RWPE1 (cell line): Measurements from ENCODE around the gene MSANTD1.

Experiments
- CTCF ChIA-PET: fragments of 350-600 bp; sonication (Branson Sonifier 250); formaldehyde crosslinking; extraction: SDS; loops from one replicate; lab custom pipeline; 2021; lab: Yijun Ruan, JAX
- POLR2A ChIA-PET: fragments of 400-600 bp; formaldehyde crosslinking; extraction: SDS; loops from one replicate; lab custom pipeline; 2020; ENCODE audit warnings: antibody characterized with exemption; ENCODE audit not compliant: low non-redundant PET; lab: Yijun Ruan, JAX
- DNase-seq: peaks from one replicate; pipeline ENCODE4 v3.0.0; 2012; ENCODE audit warnings: low spot score
- H3K27ac ChIP-seq: fragments of 450-650 bp; 2 replicates; pipeline ENCODE4 v1.5.1; 2017
- TF ChIP-seq, protein P1 (sequence below): fragments of 450-650 bp; conservative IDR thresholded peaks from 2 replicates; pipeline ENCODE4 v1.5.1; 2017; ENCODE audit warnings: low read depth, mild to moderate bottlenecking

The MSANTD1 gene

DNA sequence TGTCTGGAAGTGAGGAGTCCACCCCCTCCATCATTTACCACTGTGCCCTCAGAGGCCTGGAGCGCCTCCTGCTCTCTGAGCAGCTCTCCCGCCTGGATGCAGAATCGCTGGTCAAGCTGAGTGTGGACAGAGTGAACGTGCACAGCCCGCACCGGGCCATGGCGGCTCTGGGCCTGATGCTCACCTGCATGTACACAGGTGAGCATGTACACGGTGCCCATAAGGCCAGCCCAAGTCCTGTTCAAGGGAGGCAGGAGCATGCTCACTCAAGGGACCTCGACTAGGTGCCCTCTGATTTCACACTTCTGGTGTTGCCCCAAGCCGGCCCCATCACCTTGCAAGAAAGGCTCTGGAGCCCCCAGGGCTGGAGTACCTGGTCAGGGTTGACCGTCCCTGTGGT lies 13.4 kb upstream of the MSANTD1 start:
- ChIA-PET POLR2A (no interaction called here), CTCF (interaction anchor here (0.7 kb wide), 1 partner anchor 483 kb away, joined by 3 read pairs; no protein-coding TSS in a partner anchor)
- DNase-seq: no peak
- no peak overlapping the region for H3K27ac ChIP-seq
- TF ChIP-seq, protein P1, sequence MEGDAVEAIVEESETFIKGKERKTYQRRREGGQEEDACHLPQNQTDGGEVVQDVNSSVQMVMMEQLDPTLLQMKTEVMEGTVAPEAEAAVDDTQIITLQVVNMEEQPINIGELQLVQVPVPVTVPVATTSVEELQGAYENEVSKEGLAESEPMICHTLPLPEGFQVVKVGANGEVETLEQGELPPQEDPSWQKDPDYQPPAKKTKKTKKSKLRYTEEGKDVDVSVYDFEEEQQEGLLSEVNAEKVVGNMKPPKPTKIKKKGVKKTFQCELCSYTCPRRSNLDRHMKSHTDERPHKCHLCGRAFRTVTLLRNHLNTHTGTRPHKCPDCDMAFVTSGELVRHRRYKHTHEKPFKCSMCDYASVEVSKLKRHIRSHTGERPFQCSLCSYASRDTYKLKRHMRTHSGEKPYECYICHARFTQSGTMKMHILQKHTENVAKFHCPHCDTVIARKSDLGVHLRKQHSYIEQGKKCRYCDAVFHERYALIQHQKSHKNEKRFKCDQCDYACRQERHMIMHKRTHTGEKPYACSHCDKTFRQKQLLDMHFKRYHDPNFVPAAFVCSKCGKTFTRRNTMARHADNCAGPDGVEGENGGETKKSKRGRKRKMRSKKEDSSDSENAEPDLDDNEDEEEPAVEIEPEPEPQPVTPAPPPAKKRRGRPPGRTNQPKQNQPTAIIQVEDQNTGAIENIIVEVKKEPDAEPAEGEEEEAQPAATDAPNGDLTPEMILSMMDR: no peak

DNA sequence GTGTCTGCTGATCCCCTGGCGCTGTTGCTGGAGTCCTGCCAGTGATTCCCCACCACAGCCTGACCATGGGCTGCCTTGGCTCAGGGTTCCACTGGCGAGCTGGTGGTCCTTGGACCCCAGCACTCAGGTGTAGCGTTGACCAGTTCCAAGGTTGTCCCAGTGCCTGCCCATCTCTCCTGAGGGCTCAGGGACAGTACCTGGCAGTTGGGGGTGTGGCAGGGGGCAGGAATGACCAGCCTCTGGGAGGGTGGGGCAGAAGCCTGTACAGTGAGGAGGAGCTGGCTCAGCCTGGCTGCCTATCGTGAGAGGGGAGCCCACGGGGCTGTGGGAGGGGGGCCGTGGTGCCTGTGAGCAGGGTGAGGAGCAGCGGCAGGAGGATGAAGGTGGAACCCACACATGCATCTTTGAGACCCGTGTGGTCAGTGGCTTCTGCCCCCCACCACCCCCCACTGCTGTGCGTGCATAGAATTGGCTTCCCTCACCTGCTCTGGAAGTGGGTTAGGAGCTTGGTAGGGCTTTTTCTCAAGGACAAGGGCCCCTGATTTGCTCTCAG lies 12.6 kb upstream of the MSANTD1 start:
- H3K27ac ChIP-seq: no peak overlapping the region
- POLR2A ChIA-PET: no interaction called here
- CTCF ChIA-PET: interaction anchor here (0.7 kb wide), 1 partner anchor 484 kb away, joined by 3 read pairs; no protein-coding TSS in a partner anchor
- TF ChIP-seq, protein P1: no peak
- DNase-seq: no peak

DNA sequence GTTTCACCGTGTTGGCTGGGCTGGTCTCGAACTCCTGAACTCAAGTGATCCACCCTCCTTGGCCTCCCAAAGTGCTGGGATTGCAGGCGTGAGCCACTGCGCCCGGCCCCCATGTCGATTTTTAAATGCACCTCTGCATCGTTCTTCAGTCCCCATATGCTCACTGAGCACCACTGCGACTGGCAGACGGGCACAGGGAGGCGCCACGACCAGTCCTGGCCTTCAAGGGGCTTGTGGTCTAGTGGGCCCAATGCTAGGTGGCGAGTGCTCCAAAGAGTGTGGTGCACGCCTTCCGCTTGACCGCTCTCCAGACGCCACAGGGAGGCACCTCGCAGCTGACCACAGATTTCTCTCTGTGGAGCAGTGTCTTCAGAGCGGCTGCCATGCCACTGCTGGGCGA lies 11.7 kb upstream of the MSANTD1 start:
- H3K27ac ChIP-seq: no peak overlapping the region
- no peak for DNase-seq
- ChIA-PET CTCF (no interaction called here), POLR2A (no interaction called here)
- TF ChIP-seq, protein P1: no peak

DNA sequence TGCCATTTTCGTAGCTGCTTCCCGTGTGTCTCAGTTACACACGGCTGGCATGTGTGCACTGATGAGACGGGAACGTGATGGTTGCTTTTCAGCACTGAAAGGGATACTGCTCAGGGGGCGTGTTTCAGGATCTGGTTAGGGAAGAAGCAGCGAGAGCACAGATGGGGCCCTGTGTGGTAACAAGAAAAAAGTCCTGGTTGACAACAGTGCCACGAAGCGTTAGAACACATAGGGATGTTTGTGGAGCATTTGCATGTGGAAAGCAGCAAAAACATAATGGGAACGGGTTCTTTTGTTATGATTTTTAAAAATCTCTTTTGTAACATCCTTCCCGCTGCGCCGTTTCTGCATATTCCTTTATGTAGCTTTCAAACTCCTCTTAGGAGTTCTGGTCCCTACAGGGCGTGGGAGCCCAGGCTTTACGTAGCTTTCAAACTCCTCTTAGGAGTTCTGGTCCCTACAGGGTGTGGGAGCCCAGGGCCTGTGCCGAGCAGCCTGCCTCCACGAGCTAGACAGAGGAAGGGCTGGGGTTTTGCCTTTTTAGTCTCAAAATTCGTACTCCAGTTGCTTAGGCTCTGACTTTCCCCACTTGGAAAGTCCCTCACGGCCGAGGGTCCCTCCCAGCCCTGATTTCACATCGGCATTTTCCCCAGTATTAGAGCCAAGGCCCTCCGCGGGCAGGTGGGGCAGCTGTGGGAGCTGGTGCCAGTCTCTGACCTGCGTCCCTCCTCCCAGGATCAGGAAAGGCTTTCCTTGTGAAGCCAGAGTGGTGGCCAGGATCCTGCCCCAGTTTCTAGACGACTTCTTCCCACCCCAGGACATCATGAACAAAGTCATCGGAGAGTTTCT lies 11.0 kb upstream of the MSANTD1 start:
- no peak overlapping the region for H3K27ac ChIP-seq
- TF ChIP-seq, protein P1: no peak
- POLR2A ChIA-PET: no interaction called here
- CTCF ChIA-PET: interaction anchor here (0.6 kb wide), 1 partner anchor 56 kb away, joined by 3 read pairs; no protein-coding TSS in a partner anchor
- DNase-seq: no peak

DNA sequence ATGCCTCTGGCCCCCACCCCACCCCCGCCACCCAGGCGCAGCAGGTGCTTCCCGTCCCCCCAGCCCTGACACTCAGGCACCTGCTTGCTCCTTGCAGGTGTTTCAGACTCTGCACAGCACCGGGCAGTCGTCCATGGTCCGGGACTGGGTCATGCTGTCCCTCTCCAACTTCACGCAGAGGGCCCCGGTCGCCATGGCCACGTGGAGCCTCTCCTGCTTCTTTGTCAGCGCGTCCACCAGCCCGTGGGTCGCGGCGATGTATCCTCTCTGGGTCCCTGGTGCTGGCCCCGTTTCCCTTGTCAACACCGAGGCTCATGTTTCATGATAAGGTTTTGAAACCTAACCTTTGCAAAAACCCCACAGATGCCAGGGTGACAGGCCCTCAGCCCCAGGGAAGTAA lies 10.2 kb upstream of the MSANTD1 start:
- DNase-seq: no peak
- POLR2A ChIA-PET: no interaction called here
- no peak overlapping the region for H3K27ac ChIP-seq
- CTCF ChIA-PET: no interaction called here
- TF ChIP-seq, protein P1: no peak

DNA sequence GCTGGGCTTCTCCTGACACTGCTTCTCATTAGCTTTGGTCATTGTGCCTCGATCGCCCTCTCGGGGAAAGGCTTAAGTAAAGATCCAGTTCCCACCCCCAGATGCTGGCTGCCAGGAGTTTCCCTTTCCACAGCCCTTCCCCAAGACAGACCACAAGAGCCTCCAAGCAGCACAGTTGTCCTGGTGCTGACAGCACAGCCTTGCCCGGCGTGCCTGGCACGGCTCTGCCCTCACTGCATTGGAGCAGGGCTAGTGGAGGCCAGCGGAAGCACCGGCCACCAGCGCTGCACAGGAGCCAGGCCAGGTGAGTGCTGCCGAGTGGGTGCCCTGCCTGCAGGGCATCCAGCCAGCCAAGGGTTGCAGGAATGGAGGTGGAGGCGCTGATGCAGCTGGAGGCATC lies 9.7 kb upstream of the MSANTD1 start:
- TF ChIP-seq, protein P1: no peak
- CTCF ChIA-PET: no interaction called here

More for the DNA sequence above, 9.7 kb upstream of the MSANTD1 start:
- DNase-seq: no peak
- H3K27ac ChIP-seq: no peak overlapping the region
- POLR2A ChIA-PET: no interaction called here
